Skeletal muscle satellite cell (primary cell): ENCODE results near the gene IFNGR2.
"Not testable (repeated sequence)": the region's sequence is repeated elsewhere in the genome, so short reads cannot be mapped to it uniquely, and the experiment has no call there.

ENCODE experiments used
- H3K27me3 ChIP-seq: 2 replicates; pipeline ENCODE4 v1.7.0; 2013; ENCODE audit warnings: low read length; ENCODE audit not compliant: control insufficient read depth, insufficient read depth
- H3K36me3 ChIP-seq: 2 replicates; pipeline ENCODE4 v1.7.0; 2013; ENCODE audit warnings: mild to moderate bottlenecking, control low read depth, low read length; ENCODE audit not compliant: insufficient read depth
- H3K4me1 ChIP-seq: 2 replicates; pipeline ENCODE4 v1.7.0; 2013; ENCODE audit warnings: low read length; ENCODE audit not compliant: control insufficient read depth, insufficient read depth
- H3K4me2 ChIP-seq: 2 replicates; pipeline ENCODE4 v1.7.0; 2013; ENCODE audit warnings: mild to moderate bottlenecking, low read length
- H3K4me3 ChIP-seq: 2 replicates; pipeline ENCODE4 v1.7.0; 2013; ENCODE audit warnings: low read length
- H3K9ac ChIP-seq: 2 replicates; pipeline ENCODE4 v1.7.0; 2013; ENCODE audit warnings: mild to moderate bottlenecking, low read depth, low read length, moderate library complexity
- H3K9me3 ChIP-seq: replicated peaks from 2 replicates; pipeline ENCODE4 v1.7.0; 2013; ENCODE audit warnings: mild to moderate bottlenecking, control low read depth, low read length

The IFNGR2 gene

GRCh38 chr21:33411949-33412430 is 8.8 kb downstream of the IFNGR2 start:
- Histone ChIP-seq H3K4me3 (no peak overlapping the region), H3K36me3 (peaks cover 30% of the 10 kb centered on the region), H3K4me2 (no peak overlapping the region), H3K9ac (no peak overlapping the region), H3K27me3 (no peaks in the 10 kb centered on the region), H3K9me3 (no peaks in the 10 kb centered on the region), H3K4me1 (peaks cover 12% of the 10 kb centered on the region)

- Histone ChIP-seq H3K36me3 (peaks cover 32% of the 10 kb centered on the region), H3K4me1 (peaks cover 12% of the 10 kb centered on the region)
- H3K9ac ChIP-seq, H3K27me3 ChIP-seq, H3K9me3 ChIP-seq, H3K4me2 ChIP-seq, H3K4me3 ChIP-seq: not testable (repeated sequence)
Observed at GRCh38 chr21:33412439-33412831, 9.2 kb downstream of the IFNGR2 start.

- Histone ChIP-seq H3K4me1 (peaks cover 12% of the 10 kb centered on the region), H3K4me2 (no peak overlapping the region), H3K9ac (no peak overlapping the region), H3K27me3 (no peaks in the 10 kb centered on the region), H3K4me3 (no peak overlapping the region), H3K9me3 (no peaks in the 10 kb centered on the region), H3K36me3 (peaks cover 36% of the 10 kb centered on the region)
Observed at GRCh38 chr21:33412832-33413519, 9.8 kb downstream of the IFNGR2 start.

- Histone ChIP-seq H3K4me2 (no peak overlapping the region), H3K36me3 (peaks cover 36% of the 10 kb centered on the region), H3K4me1 (peaks cover 15% of the 10 kb centered on the region), H3K27me3 (no peaks in the 10 kb centered on the region), H3K9me3 (no peaks in the 10 kb centered on the region), H3K4me3 (no peak overlapping the region), H3K9ac (no peak overlapping the region)
Observed at GRCh38 chr21:33414068-33414467, 10.9 kb downstream of the IFNGR2 start.

GRCh38 chr21:33414926-33415325 is 11.7 kb downstream of the IFNGR2 start:
- no peak overlapping the region for H3K4me3 ChIP-seq
- peaks cover 39% of the 10 kb centered on the region for H3K36me3 ChIP-seq
- no peaks in the 10 kb centered on the region for H3K27me3 ChIP-seq
- H3K4me1 ChIP-seq: peaks cover 24% of the 10 kb centered on the region
- H3K9ac ChIP-seq: no peak overlapping the region
- H3K4me2 ChIP-seq: no peak overlapping the region
- no peaks in the 10 kb centered on the region for H3K9me3 ChIP-seq

GRCh38 chr21:33418691-33419090 is 15.5 kb downstream of the IFNGR2 start:
- Histone ChIP-seq H3K9me3 (no peaks in the 10 kb centered on the region), H3K27me3 (no peaks in the 10 kb centered on the region), H3K4me1 (peaks cover 16% of the 10 kb centered on the region), H3K4me3 (no peak overlapping the region), H3K36me3 (peaks cover 44% of the 10 kb centered on the region), H3K4me2 (no peak overlapping the region), H3K9ac (no peak overlapping the region)

- H3K9ac ChIP-seq: no peak overlapping the region
- peaks cover 48% of the 10 kb centered on the region for H3K36me3 ChIP-seq
- no peak overlapping the region for H3K4me3 ChIP-seq
- no peaks in the 10 kb centered on the region for H3K27me3 ChIP-seq
- no peaks in the 10 kb centered on the region for H3K9me3 ChIP-seq
- H3K4me2 ChIP-seq: peak overlapping the region; percentile 2
- H3K4me1 ChIP-seq: peaks cover 16% of the 10 kb centered on the region
Observed at GRCh38 chr21:33419538-33420123, 16.4 kb downstream of the IFNGR2 start.

- Histone ChIP-seq H3K9ac (no peak overlapping the region), H3K4me2 (no peak overlapping the region), H3K4me1 (peaks cover 16% of the 10 kb centered on the region), H3K9me3 (no peaks in the 10 kb centered on the region), H3K36me3 (peaks cover 48% of the 10 kb centered on the region), H3K4me3 (no peak overlapping the region), H3K27me3 (no peaks in the 10 kb centered on the region)
Observed at GRCh38 chr21:33421713-33422393, 18.6 kb downstream of the IFNGR2 start.

GRCh38 chr21:33424214-33424613 is 21.0 kb downstream of the IFNGR2 start:
- peaks cover 63% of the 10 kb centered on the region for H3K36me3 ChIP-seq
- H3K4me1 ChIP-seq: peaks cover 20% of the 10 kb centered on the region
- no peaks in the 10 kb centered on the region for H3K9me3 ChIP-seq
- H3K4me2 ChIP-seq: no peak overlapping the region
- no peak overlapping the region for H3K4me3 ChIP-seq
- H3K27me3 ChIP-seq: no peaks in the 10 kb centered on the region
- H3K9ac ChIP-seq: no peak overlapping the region

- Histone ChIP-seq H3K4me3 (no peak overlapping the region), H3K4me2 (no peak overlapping the region), H3K9ac (no peak overlapping the region), H3K36me3 (peaks cover 62% of the 10 kb centered on the region), H3K27me3 (no peaks in the 10 kb centered on the region), H3K4me1 (peaks cover 14% of the 10 kb centered on the region), H3K9me3 (no peaks in the 10 kb centered on the region)
Observed at GRCh38 chr21:33425825-33426224, 22.6 kb downstream of the IFNGR2 start.

GRCh38 chr21:33427051-33427450 is 23.8 kb downstream of the IFNGR2 start:
- Histone ChIP-seq H3K4me3 (no peak overlapping the region), H3K36me3 (peaks cover 64% of the 10 kb centered on the region), H3K9me3 (no peaks in the 10 kb centered on the region), H3K27me3 (no peaks in the 10 kb centered on the region), H3K4me1 (peaks cover 14% of the 10 kb centered on the region), H3K4me2 (no peak overlapping the region), H3K9ac (no peak overlapping the region)
